Suprapubic skin (tissue), 4 donors: ENCODE results near the gene PPM1F. TPM values are rescaled to one million over a fixed set of nuclear protein-coding genes. Genes with fewer than 3 reads are reported as not detected.
"Not testable (repeated sequence)": the region's sequence is repeated elsewhere in the genome, so short reads cannot be mapped to it uniquely, and the experiment has no call there.

ENCODE experiments used
- DNase-seq, 2 donors: peaks; one replicate each; pipeline ENCODE4 v3.0.0-alpha.2; 2019; ENCODE audit warnings: low spot score in 2 of 2
- H3K27ac ChIP-seq: fragments of 200-600 bp; sonication (generic); one replicate; pipeline ENCODE4 v1.5.1; 2019
- H3K27me3 ChIP-seq: fragments of 200-600 bp; sonication (generic); one replicate; pipeline ENCODE4 v1.5.1; 2019
- H3K36me3 ChIP-seq: fragments of 200-600 bp; sonication (generic); one replicate; pipeline ENCODE4 v1.5.1; 2019
- H3K4me1 ChIP-seq: fragments of 200-600 bp; sonication (generic); one replicate; pipeline ENCODE4 v1.5.1; 2019
- H3K4me3 ChIP-seq: fragments of 200-600 bp; sonication (generic); one replicate; pipeline ENCODE4 v1.5.1; 2019; ENCODE audit warnings: mild to moderate bottlenecking
- H3K9me3 ChIP-seq: fragments of 200-600 bp; sonication (generic); one replicate; pipeline ENCODE4 v1.5.1; 2019
- EP300 ChIP-seq: sonication (generic); formaldehyde crosslinking; IDR thresholded peaks from one replicate; pipeline ENCODE4 v1.6.1; 2017; ENCODE audit warnings: antibody characterized with exemption
- POLR2A ChIP-seq, 2 donors: fragments of 450-650 bp; IDR thresholded peaks; one replicate each; pipeline ENCODE4 v1.6.1; 2017; ENCODE audit warnings: antibody characterized with exemption in 2 of 2, mild to moderate bottlenecking in 2 of 2, moderate library complexity in 2 of 2
- POLR2AphosphoS5 ChIP-seq, 3 donors: sonication (generic); formaldehyde crosslinking; IDR thresholded peaks; one replicate each; pipeline ENCODE4 v1.6.1; 2017; ENCODE audit warnings: antibody characterized with exemption in 3 of 3
- WGBS: methylation state at CpG from one replicate; pipeline ENCODE4 v1.1.5; 2018; 5-methylcytosine and 5-hydroxymethylcytosine counted together
- total RNA-seq, 4 donors: library from RNA; depleted of rRNA; stranded (reverse); fragments of >200 nt; gene quantifications; one replicate each; pipeline ENCODE4 v1.1.0, GENCODE V29; 2016
- TF ChIP-seq, protein P1 (sequence below), 2 donors: fragments of 200-600 bp in 1 of 2; fragments of 450-650 bp in 1 of 2; sonication (generic) in 1 of 2; IDR thresholded peaks; one replicate each; pipeline ENCODE4 v1.5.1; 2016 to 2019; ENCODE audit warnings: antibody characterized with exemption in 2 of 2, mild to moderate bottlenecking in 1 of 2, moderate library complexity in 1 of 2

PPM1F gene
- total RNA-seq, 4 donors from 2014 or later = 21.9 to 40.7 (median 29.9) TPM

DNA sequence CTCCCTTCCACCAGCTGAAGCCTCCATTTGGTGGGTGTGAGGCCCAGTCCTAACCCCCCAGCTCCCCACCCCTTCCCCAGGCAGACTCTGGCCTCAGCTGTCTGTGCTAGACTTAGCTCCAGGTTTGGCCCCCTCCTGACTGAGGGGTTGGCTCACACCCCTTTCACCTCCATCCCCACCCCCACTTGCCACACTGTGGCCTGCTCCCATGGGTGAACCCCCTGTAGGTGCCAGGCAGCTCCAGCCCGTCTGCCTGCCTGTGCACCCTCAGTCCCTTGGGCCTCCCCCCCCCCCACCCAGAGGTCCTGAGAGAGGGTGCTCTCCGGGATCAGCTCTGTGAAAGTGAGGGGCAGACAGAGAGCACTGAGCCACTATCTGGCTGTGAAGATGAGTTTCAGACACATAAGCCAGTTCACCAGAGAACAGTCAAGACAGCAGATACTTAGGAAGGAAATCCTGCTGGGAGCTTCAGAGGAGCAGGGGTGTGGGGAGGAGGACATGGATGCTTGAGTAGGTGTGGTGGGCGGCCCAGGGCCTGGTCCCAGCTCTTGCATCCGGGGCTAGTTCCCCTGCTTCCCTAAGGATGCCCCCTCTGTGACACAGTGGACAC is 36.2 kb downstream of the PPM1F start:
- TF ChIP-seq, protein P1, sequence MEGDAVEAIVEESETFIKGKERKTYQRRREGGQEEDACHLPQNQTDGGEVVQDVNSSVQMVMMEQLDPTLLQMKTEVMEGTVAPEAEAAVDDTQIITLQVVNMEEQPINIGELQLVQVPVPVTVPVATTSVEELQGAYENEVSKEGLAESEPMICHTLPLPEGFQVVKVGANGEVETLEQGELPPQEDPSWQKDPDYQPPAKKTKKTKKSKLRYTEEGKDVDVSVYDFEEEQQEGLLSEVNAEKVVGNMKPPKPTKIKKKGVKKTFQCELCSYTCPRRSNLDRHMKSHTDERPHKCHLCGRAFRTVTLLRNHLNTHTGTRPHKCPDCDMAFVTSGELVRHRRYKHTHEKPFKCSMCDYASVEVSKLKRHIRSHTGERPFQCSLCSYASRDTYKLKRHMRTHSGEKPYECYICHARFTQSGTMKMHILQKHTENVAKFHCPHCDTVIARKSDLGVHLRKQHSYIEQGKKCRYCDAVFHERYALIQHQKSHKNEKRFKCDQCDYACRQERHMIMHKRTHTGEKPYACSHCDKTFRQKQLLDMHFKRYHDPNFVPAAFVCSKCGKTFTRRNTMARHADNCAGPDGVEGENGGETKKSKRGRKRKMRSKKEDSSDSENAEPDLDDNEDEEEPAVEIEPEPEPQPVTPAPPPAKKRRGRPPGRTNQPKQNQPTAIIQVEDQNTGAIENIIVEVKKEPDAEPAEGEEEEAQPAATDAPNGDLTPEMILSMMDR (IDR thresholded peaks at IDR 0.05) = no peak
- TF ChIP-seq EP300 = no peak
- TF ChIP-seq POLR2A (IDR thresholded peaks at IDR 0.05) = no peak
- TF ChIP-seq POLR2AphosphoS5 (IDR thresholded peaks at IDR 0.05) = no peak
- WGBS = 80% methylated on average over 2 of the region's 4 CpGs
- Histone ChIP-seq H3K36me3 (peaks cover 20% of the 10 kb centered on the region), H3K4me1 (no peaks in the 10 kb centered on the region), H3K27ac (no peak overlapping the region), H3K9me3 (no peaks in the 10 kb centered on the region), H3K27me3 (no peaks in the 10 kb centered on the region), H3K4me3 (no peak overlapping the region)
- no peak for DNase-seq

DNA sequence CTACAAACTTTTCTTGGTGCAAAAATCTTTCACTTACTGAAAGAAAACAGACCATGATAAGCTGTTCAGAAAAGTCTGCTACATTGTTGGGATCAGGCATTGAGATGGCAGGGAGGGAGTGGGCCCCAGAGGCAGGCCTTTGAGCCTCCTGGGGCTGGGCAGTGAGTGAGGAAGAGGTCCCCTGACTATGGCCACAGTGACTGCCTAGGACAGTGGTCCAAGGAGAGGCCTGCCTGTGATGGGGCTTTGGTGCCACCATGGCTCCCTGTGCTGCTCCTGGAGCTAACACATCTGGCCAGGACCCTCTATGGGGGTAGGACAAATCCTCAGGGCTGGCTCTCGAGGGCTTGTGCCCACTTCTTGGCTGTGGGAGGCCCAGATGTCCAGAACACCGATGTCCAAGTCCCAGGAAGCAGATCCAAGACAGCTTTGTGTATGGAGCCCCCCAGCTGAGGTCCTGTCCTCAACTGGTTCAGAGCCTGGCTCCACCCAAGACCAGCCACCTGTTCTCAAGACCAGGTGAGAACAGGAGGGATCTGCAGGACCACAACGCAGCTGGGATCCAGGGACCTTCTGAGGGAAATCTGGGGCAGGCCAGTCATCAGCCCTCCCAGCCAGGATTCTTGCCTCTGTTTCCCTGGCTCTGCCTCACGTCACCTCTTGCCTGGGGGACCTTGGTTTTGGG is 36.9 kb downstream of the PPM1F start:
- Histone ChIP-seq H3K9me3 (no peaks in the 10 kb centered on the region), H3K4me3 (no peak overlapping the region), H3K4me1 (no peaks in the 10 kb centered on the region), H3K27ac (no peak overlapping the region), H3K27me3 (no peaks in the 10 kb centered on the region), H3K36me3 (peaks cover 14% of the 10 kb centered on the region)
- DNase-seq = no peak
- 85% methylated on average over 3 of the region's 4 CpGs for WGBS
- TF ChIP-seq POLR2AphosphoS5 (IDR thresholded peaks at IDR 0.05) = no peak
- TF ChIP-seq POLR2A (IDR thresholded peaks at IDR 0.05) = no peak
- TF ChIP-seq EP300 = no peak
- TF ChIP-seq, protein P1 (IDR thresholded peaks at IDR 0.05) = no peak

DNA sequence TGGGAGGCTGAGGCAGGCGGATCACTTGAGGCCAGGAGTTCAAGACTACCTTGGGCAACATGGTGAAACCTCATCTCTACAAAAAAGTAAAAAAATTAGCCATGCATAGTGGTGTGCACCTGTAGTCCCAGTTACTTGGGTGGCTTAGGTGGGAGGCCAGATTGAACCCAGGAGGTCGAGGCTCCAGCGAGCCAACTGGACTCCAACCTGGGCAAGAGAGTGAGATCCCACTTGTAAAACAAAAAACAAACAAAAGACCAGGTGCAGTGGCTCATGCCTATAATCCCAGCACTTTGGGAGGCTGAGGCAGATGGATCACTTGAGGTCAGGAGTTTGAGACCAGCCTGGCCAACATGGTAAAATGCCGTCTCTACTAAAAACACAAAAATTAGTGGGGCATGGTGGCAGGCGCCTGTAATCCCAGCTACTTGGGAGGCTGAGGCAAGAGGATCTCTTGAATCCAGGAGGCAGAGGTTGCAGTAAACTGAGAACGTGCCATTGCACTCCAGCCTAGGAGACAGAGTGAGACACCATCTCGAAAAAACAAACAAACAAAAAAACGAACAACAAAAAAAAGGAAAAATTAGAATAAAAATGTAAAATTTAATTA is 38.5 kb downstream of the PPM1F start:
- DNase-seq = not testable (repeated sequence)
- 91% methylated on average over 8 of the region's 8 CpGs for WGBS

DNA sequence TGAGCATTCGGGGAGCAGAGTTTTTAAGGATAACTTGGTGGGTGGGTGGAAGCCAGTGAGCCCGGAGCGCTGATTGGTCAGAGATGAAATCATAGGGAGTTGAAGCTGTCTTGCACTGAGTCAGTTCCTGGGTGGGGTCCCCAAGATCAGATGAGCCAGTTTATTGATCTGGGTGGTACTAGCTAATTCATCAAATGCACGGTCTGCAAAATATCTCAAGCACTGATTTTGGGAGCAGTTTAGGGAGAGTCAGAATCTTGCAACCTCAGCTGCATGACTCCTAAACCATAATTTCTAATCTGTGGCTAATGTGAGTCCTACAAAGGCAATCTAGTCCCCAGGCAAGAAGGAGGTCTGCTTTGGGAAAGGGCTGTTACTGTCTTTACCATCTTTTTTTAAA is 42.3 kb downstream of the PPM1F start:
- DNase-seq = not testable (repeated sequence)
- 81% methylated on average over 4 of the region's 4 CpGs for WGBS

More for the DNA sequence above, 38.5 kb downstream of the PPM1F start:
- not testable (repeated sequence) for H3K9me3 ChIP-seq, H3K36me3 ChIP-seq, H3K4me1 ChIP-seq, H3K4me3 ChIP-seq, H3K27ac ChIP-seq, H3K27me3 ChIP-seq

DNA sequence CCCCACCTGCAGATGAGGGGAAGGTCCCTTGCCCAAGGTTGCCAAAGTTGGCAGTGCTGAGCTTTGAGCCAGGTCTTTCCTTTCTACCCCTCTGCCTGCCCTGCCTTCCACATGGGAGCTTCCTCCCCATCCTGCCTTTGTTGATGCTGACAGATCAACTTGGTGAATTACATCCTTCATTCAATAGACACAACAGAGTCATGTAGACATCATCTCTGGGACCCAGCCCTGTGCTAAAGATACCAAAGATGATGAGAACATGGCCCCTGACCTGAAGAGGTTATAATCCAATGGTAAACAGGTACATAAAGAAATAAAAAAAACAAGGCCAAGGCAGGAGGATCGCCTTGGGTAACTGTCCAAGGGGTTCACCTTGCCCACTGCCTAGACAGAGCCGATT is 42.8 kb downstream of the PPM1F start:
- Histone ChIP-seq H3K27me3 (no peaks in the 10 kb centered on the region), H3K36me3 (no peaks in the 10 kb centered on the region), H3K4me3 (no peak overlapping the region), H3K4me1 (no peaks in the 10 kb centered on the region), H3K27ac (no peak overlapping the region), H3K9me3 (no peaks in the 10 kb centered on the region)
- DNase-seq = no peak
- WGBS = 90% methylated on average over 2 of the region's 2 CpGs
- TF ChIP-seq, protein P1 (IDR thresholded peaks at IDR 0.05) = no peak
- TF ChIP-seq POLR2A (IDR thresholded peaks at IDR 0.05) (no peak), POLR2AphosphoS5 (IDR thresholded peaks at IDR 0.05) (no peak), EP300 (no peak)

More for the DNA sequence above, 42.3 kb downstream of the PPM1F start:
- not testable (repeated sequence) for H3K27me3 ChIP-seq, H3K4me1 ChIP-seq, H3K4me3 ChIP-seq, H3K27ac ChIP-seq, H3K9me3 ChIP-seq, H3K36me3 ChIP-seq
